Prostate gland (tissue), 2 donors: ENCODE results near the gene M6PR.
"Not testable (repeated sequence)": the region's sequence is repeated elsewhere in the genome, so short reads cannot be mapped to it uniquely, and the experiment has no call there.

Experiments
- CTCF ChIP-seq, 4 experiments: fragments of 200-600 bp in 2 of 4; fragments of 450-650 bp in 2 of 4; sonication (generic) in 2 of 4; IDR thresholded peaks; 1 replicate in 3 of 4; 2 replicates in 1 of 4; pipeline ENCODE4 v1.5.1; 2016 to 2019; ENCODE audit warnings: antibody characterized with exemption in 4 of 4, mild to moderate bottlenecking in 2 of 4, moderate library complexity in 2 of 4
- POLR2A ChIP-seq: fragments of 450-650 bp; IDR thresholded peaks from one replicate; pipeline ENCODE4 v1.6.1; 2016; ENCODE audit warnings: antibody characterized with exemption, mild to moderate bottlenecking

GRCh38 chr12:8934080-8934479 is 15.4 kb downstream of the M6PR start:
- not testable (repeated sequence) for TF ChIP-seq CTCF (IDR thresholded peaks at IDR 0.05); POLR2A
